Gastrocnemius medialis (tissue), 4 donors: ENCODE data around the gene BAK1.

Experiments
- CTCF ChIP-seq, 5 experiments: fragments of 450-650 bp in 3 of 5; fragments of 200-600 bp in 2 of 5; sonication (generic) in 2 of 5; IDR thresholded peaks in 4 of 5; conservative IDR thresholded peaks in 1 of 5; 1 replicate in 4 of 5; 2 replicates in 1 of 5; pipeline ENCODE4 v1.5.1; 2016 to 2019; ENCODE audit warnings: antibody characterized with exemption in 5 of 5, mild to moderate bottlenecking in 3 of 5, moderate library complexity in 3 of 5
- POLR2A ChIP-seq, 2 donors: fragments of 450-650 bp; IDR thresholded peaks; one replicate each; pipeline ENCODE4 v1.6.1; 2017; ENCODE audit warnings: antibody characterized with exemption in 2 of 2, mild to moderate bottlenecking in 2 of 2, moderate library complexity in 2 of 2

GRCh38 chr6:33549896-33550295 lies 30.2 kb downstream of the BAK1 start:
- TF ChIP-seq POLR2A (IDR thresholded peaks at IDR 0.05) = no peak
- no peak for TF ChIP-seq CTCF (IDR thresholded peaks at IDR 0.05 in 4 of 5, conservative IDR thresholded peaks at IDR 0.05 in 1 of 5)
